HCT116 (cell line): ENCODE results near the gene VPS26B. TPM values are rescaled to one million over a fixed set of nuclear protein-coding genes. Genes with fewer than 3 reads are reported as not detected.

Source experiments
- ATAC-seq: fragments of 200-7000 bp; cut with Tn5 transposase; 2 replicates; pipeline ENCODE4 v1.9.1; 2020; ENCODE audit warnings: mild to moderate bottlenecking, moderate library complexity
- BruUV-seq: library from RNA; stranded (reverse); fragments of 400-500 nt; replicated peaks from 2 replicates; lab custom pipeline; 2021; lab: Mats Ljungman, UMichigan
- CTCF ChIA-PET: fragments of 300-600 bp; sonication (Branson Sonifier 250); formaldehyde crosslinking; loops from one replicate; lab custom pipeline; 2021; ENCODE audit warnings: antibody characterized with exemption; lab: Charles Lee
- POLR2A ChIA-PET: fragments of 300-600, 350-600 bp; sonication (Branson Sonifier 250); formaldehyde crosslinking; loops from one replicate; lab custom pipeline; 2021; ENCODE audit warnings: antibody characterized with exemption; lab: Charles Lee
- RAD21 ChIA-PET, 2 experiments: fragments of 300-600 bp; sonication (Branson Sonifier 250); formaldehyde crosslinking; loops; one replicate each; lab custom pipeline; 2023; ENCODE audit warnings: low total read pairs in 2 of 2; ENCODE audit not compliant: uncharacterized antibody in 2 of 2, unreplicated experiment in 2 of 2, low non-redundant PET in 1 of 2; lab: Charles Lee
- DNase-seq: peaks from one replicate; pipeline ENCODE4 v3.0.0-alpha.2; 2010; ENCODE audit warnings: low read depth, low spot score
- H2AFZ ChIP-seq: fragments of 200-600 bp; shearing (Covaris generic), sonication (generic); 2 replicates; pipeline ENCODE4 v1.6.1; 2017; ENCODE audit warnings: low read depth, mixed run types, mixed read lengths, antibody characterized with exemption, low read length; ENCODE audit not compliant: poor library complexity, severe bottlenecking
- H3K27ac ChIP-seq: 2 replicates; pipeline ENCODE4 v1.5.1; 2012; ENCODE audit warnings: low read depth, low read length
- H3K27me3 ChIP-seq: fragments of 200-600 bp; sonication (generic); 2 replicates; pipeline ENCODE4 v1.6.1; 2016; ENCODE audit warnings: mixed run types, low read length, mixed read lengths; ENCODE audit not compliant: insufficient read depth
- H3K36me3 ChIP-seq, 2 experiments: fragments of 200-500 bp in 1 of 2; fragments of 200-600 bp in 1 of 2; sonication (Bioruptor generic) in 1 of 2; sonication (generic) in 1 of 2; 2 replicates each; pipeline versions ENCODE4 v1.5.1 to v1.6.1; 2014 to 2016; ENCODE audit warnings: low read length in 2 of 2, inconsistent platforms in 1 of 2, mixed read lengths in 1 of 2, mixed run types in 1 of 2; ENCODE audit not compliant: insufficient read depth in 2 of 2, control insufficient read depth in 1 of 2
- H3K4me1 ChIP-seq, 2 experiments: fragments of 200-600 bp in 1 of 2; sonication (generic) in 1 of 2; 2 replicates each; pipeline versions ENCODE4 v1.5.1 to v1.6.1; 2012 to 2017; ENCODE audit warnings: low read length in 2 of 2, inconsistent platforms in 1 of 2, mild to moderate bottlenecking in 1 of 2, mixed read lengths in 1 of 2, mixed run types in 1 of 2, moderate library complexity in 1 of 2; ENCODE audit not compliant: insufficient read depth in 2 of 2, control insufficient read depth in 1 of 2
- H3K4me2 ChIP-seq: fragments of 200-600 bp; sonication (generic); 2 replicates; pipeline ENCODE4 v1.6.1; 2017; ENCODE audit warnings: mixed run types, low read length, mixed read lengths
- H3K4me3 ChIP-seq, 2 experiments: fragments of 200-600 bp in 1 of 2; sonication (generic) in 1 of 2; replicated peaks in 1 of 2; 2 replicates each; pipeline ENCODE4 v1.5.1; 2011 to 2016; ENCODE audit warnings: low read length in 2 of 2, control low read depth in 1 of 2, low read depth in 1 of 2, mild to moderate bottlenecking in 1 of 2, mixed read lengths in 1 of 2, mixed run types in 1 of 2
- H3K79me2 ChIP-seq: fragments of 200-600 bp; sonication (generic); 2 replicates; pipeline ENCODE4 v1.6.1; 2017; ENCODE audit warnings: mild to moderate bottlenecking, mixed run types, low read length, moderate library complexity, mixed read lengths; ENCODE audit not compliant: insufficient read depth
- H3K9ac ChIP-seq: fragments of 200-600 bp; sonication (generic); 2 replicates; pipeline ENCODE4 v1.6.1; 2016; ENCODE audit warnings: low read length, mixed read lengths
- H3K9me2 ChIP-seq: fragments of 200-600 bp; sonication (generic), shearing (Covaris generic); 2 replicates; pipeline ENCODE4 v1.6.1; 2017; ENCODE audit warnings: mixed run types, mild to moderate bottlenecking, moderate library complexity; ENCODE audit not compliant: insufficient read depth
- H3K9me3 ChIP-seq, 2 experiments: fragments of 200-500 bp in 1 of 2; fragments of 200-600 bp in 1 of 2; sonication (Bioruptor generic) in 1 of 2; sonication (generic) in 1 of 2; 2 replicates each; pipeline ENCODE4 v1.6.1; 2014 to 2017; ENCODE audit warnings: low read length in 2 of 2, mixed read lengths in 2 of 2, inconsistent platforms in 1 of 2, low read depth in 1 of 2, mild to moderate bottlenecking in 1 of 2, mixed run types in 1 of 2, moderate library complexity in 1 of 2; ENCODE audit not compliant: control insufficient read depth in 1 of 2, insufficient read depth in 1 of 2
- H4K20me1 ChIP-seq: fragments of 200-600 bp; sonication (generic), shearing (Covaris generic); 2 replicates; pipeline ENCODE4 v1.6.1; 2017; ENCODE audit warnings: mixed run types, mild to moderate bottlenecking, moderate library complexity; ENCODE audit not compliant: insufficient read depth
- CBX3 ChIP-seq: IDR thresholded peaks from 2 replicates; pipeline ENCODE4 v1.6.1; 2012; ENCODE audit warnings: low read depth
- EZH2phosphoT487 ChIP-seq: fragments of 200-600 bp; IDR thresholded peaks from 2 replicates; pipeline ENCODE4 v1.6.1; 2018; ENCODE audit warnings: antibody characterized with exemption, borderline replicate concordance
- FOSL1 ChIP-seq: IDR thresholded peaks from 2 replicates; pipeline ENCODE4 v1.6.1; 2012; ENCODE audit warnings: low read depth
- MAX ChIP-seq: IDR thresholded peaks from 2 replicates; pipeline ENCODE4 v1.6.1; 2012
- POLR2A ChIP-seq: IDR thresholded peaks from 2 replicates; pipeline ENCODE4 v1.7.0; 2011; ENCODE audit warnings: borderline replicate concordance; ENCODE audit not compliant: insufficient read depth, insufficient read length; ENCODE audit errors: extremely low read depth
- POLR2AphosphoS5 ChIP-seq: IDR thresholded peaks from 2 replicates; pipeline ENCODE4 v1.6.1; 2011; ENCODE audit warnings: mild to moderate bottlenecking, low read depth, low read length, moderate library complexity
- TCF7L2 ChIP-seq: IDR thresholded peaks from 2 replicates; pipeline ENCODE4 v1.7.0; 2011; ENCODE audit warnings: borderline replicate concordance, inconsistent platforms; ENCODE audit not compliant: insufficient read depth, insufficient read length; ENCODE audit errors: extremely low read depth
- YY1 ChIP-seq: IDR thresholded peaks from 2 replicates; pipeline ENCODE4 v1.6.1; 2011; ENCODE audit warnings: low read length, low read depth, moderate library complexity, mild to moderate bottlenecking; ENCODE audit not compliant: insufficient replicate concordance; ENCODE audit errors: extremely low read depth
- ZFX ChIP-seq: fragments of 450-650 bp; IDR thresholded peaks from 2 replicates; pipeline ENCODE4 v1.6.1; 2017
- ZNF274 ChIP-seq: fragments of 200-500 bp; sonication (Bioruptor generic); IDR thresholded peaks from 2 replicates; pipeline ENCODE4 v1.6.1; 2014; ENCODE audit warnings: mild to moderate bottlenecking, low read depth, low read length, inconsistent platforms
- intact Hi-C: fragments of 100-400 bp; cut with micrococcal nuclease; formaldehyde crosslinking; loops from 2 replicates; pipeline ENCODE4 v1.10.0; 2022
- total RNA-seq: library from RNA; stranded (reverse); gene quantifications from one replicate; pipeline ENCODE4 v1.2.1, GENCODE V29; 2021; ENCODE audit not compliant: unreplicated experiment
- TF ChIP-seq, protein P1 (sequence below): IDR thresholded peaks from 2 replicates; pipeline ENCODE4 v1.6.1; 2012

Gene VPS26B
- total RNA-seq, 1 experiment from 2014 or later: 26.6 TPM

- Histone ChIP-seq H3K79me2 (no peaks in the 10 kb centered on the region), H3K9me3 (no peaks in the 10 kb centered on the region), H3K36me3 (peaks cover 19 to 21% of the 10 kb centered on the region in 2 experiments), H4K20me1 (no peaks in the 10 kb centered on the region), H3K4me1 (no peaks in the 10 kb centered on the region), H3K27me3 (no peaks in the 10 kb centered on the region), H3K9me2 (no peaks in the 10 kb centered on the region), H3K4me3 (no peak overlapping the region), H2AFZ (no peak overlapping the region), H3K4me2 (no peak overlapping the region), H3K9ac (no peak overlapping the region), H3K27ac (no peak overlapping the region)
- ATAC-seq (no peak), DNase-seq (no peak)
- no TSS peak for BruUV-seq
- intact Hi-C loops: no loop called here
- TF ChIP-seq EZH2phosphoT487 (no peak), POLR2A (no peak), YY1 (no peak)
- TF ChIP-seq, protein P1, sequence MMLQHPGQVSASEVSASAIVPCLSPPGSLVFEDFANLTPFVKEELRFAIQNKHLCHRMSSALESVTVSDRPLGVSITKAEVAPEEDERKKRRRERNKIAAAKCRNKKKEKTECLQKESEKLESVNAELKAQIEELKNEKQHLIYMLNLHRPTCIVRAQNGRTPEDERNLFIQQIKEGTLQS: no peak
- CTCF ChIA-PET: no interaction called here
- RAD21 ChIA-PET: no interaction called here
- POLR2A ChIA-PET: no interaction called here
These were observed 22.2 kb downstream of the VPS26B start for GRCh38 chr11:134246678-134247077.

DNA sequence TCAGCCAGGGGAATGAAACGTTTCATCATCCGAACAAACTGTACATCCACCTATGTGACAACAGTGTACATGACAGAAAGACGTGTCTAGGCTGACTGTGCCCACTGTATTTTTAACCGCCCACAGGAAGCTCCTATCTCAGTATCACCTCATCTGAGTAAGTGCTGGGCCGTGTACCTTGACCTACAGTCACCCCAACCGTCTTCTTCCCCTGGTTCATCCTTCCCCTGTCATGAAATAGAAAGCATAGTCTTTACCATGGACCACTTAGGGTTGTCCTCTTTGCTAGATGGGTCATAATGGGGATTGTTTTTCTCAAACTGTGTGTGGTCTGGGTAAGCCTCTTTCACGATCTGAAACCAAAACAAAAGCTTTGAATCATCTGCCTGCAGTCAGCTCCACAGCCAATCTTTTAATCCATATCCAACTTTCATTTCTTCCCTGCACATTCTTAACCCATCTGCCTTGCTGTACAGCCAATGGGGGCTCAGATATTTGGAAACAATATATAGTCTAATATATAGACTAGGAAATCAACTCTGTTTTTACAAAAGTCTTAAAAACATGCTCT, 24.5 kb downstream of the VPS26B start:
- no TSS peak for BruUV-seq
- Histone ChIP-seq H3K79me2 (peaks cover 6% of the 10 kb centered on the region), H3K9me3 (no peaks in the 10 kb centered on the region), H3K36me3 (peaks cover 14 to 19% of the 10 kb centered on the region in 2 experiments), H3K27me3 (no peaks in the 10 kb centered on the region), H3K9me2 (no peaks in the 10 kb centered on the region), H3K4me2 (no peak overlapping the region), H4K20me1 (no peaks in the 10 kb centered on the region), H3K4me3 (no peak overlapping the region), H3K9ac (no peak overlapping the region), H3K27ac (no peak overlapping the region), H3K4me1 (no peaks in the 10 kb centered on the region; a peak in 1 of 4 replicates), H2AFZ (no peak overlapping the region)
- TF ChIP-seq CBX3 (no peak), ZNF274 (no peak), TCF7L2 (no peak), POLR2AphosphoS5 (no peak), ZFX (no peak), FOSL1 (no peak), MAX (no peak)
- DNase-seq: no peak
- ChIA-PET POLR2A (no interaction called here), RAD21 (no interaction called here), CTCF (no interaction called here)
- intact Hi-C loops: no loop called here
- no peak for ATAC-seq
